HG03439 (cell line): Measurements from ENCODE around the gene JAK3.
"Not testable (repeated sequence)": the region's sequence is repeated elsewhere in the genome, so short reads cannot be mapped to it uniquely, and the experiment has no call there.

Experiments used
- ATAC-seq: cut with Tn5 transposase; IDR thresholded peaks from one replicate; pipeline ENCODE4 v1.9.1; 2021; ENCODE audit warnings: mild to moderate bottlenecking, moderate library complexity; ENCODE audit not compliant: unreplicated experiment

Gene JAK3

GRCh38 chr19:17778968-17779929 lies 68.5 kb downstream of the JAK3 start:
- no peak for ATAC-seq

GRCh38 chr19:17778251-17778967 lies 69.4 kb downstream of the JAK3 start:
- no peak for ATAC-seq

- ATAC-seq: not testable (repeated sequence)
Observed at GRCh38 chr19:17777840-17778239, 69.9 kb downstream of the JAK3 start.

- ATAC-seq: peak; percentile 71
Observed at GRCh38 chr19:17775991-17776803, 71.6 kb downstream of the JAK3 start.

- no peak for ATAC-seq
Observed at GRCh38 chr19:17775245-17775927, 72.4 kb downstream of the JAK3 start.
